HG02623 (cell line): ENCODE results near the gene ZPBP.
"Not testable (repeated sequence)": the region's sequence is repeated elsewhere in the genome, so short reads cannot be mapped to it uniquely, and the experiment has no call there.

Experiments used
- ATAC-seq: cut with Tn5 transposase; IDR thresholded peaks from one replicate; pipeline ENCODE4 v1.9.1; 2021; ENCODE audit warnings: moderate library complexity; ENCODE audit not compliant: unreplicated experiment

The ZPBP gene

GRCh38 chr7:50041165-50041564 lies 51.9 kb downstream of the ZPBP start:
- not testable (repeated sequence) for ATAC-seq

GRCh38 chr7:50037086-50037485 lies 56.0 kb downstream of the ZPBP start:
- no peak for ATAC-seq

- ATAC-seq = no peak
These were observed 70.1 kb downstream of the ZPBP start for GRCh38 chr7:50022991-50023390.

GRCh38 chr7:50022451-50022850 lies 70.6 kb downstream of the ZPBP start:
- ATAC-seq = no peak

- ATAC-seq = no peak
These were observed 97.4 kb downstream of the ZPBP start for GRCh38 chr7:49995681-49996080.

- ATAC-seq = no peak
These were observed 106.9 kb downstream of the ZPBP start for GRCh38 chr7:49986191-49986590.

GRCh38 chr7:49980465-49980864 lies 112.6 kb downstream of the ZPBP start:
- no peak for ATAC-seq

- ATAC-seq = no peak
These were observed 116.8 kb downstream of the ZPBP start for GRCh38 chr7:49976238-49976637.

- no peak for ATAC-seq
These were observed 119.0 kb downstream of the ZPBP start for GRCh38 chr7:49974035-49974434.

- ATAC-seq = no peak
These were observed 155.4 kb downstream of the ZPBP start for GRCh38 chr7:49937608-49938007.

GRCh38 chr7:49931627-49932026 lies 161.4 kb downstream of the ZPBP start:
- no peak for ATAC-seq

- no peak for ATAC-seq
These were observed 164.3 kb downstream of the ZPBP start for GRCh38 chr7:49928787-49929186.

- no peak for ATAC-seq
These were observed 165.4 kb downstream of the ZPBP start for GRCh38 chr7:49927631-49928030.

GRCh38 chr7:49926720-49927119 lies 166.3 kb downstream of the ZPBP start:
- ATAC-seq = no peak

GRCh38 chr7:49911909-49912308 lies 181.1 kb downstream of the ZPBP start:
- no peak for ATAC-seq

GRCh38 chr7:49894543-49894942 lies 198.5 kb downstream of the ZPBP start:
- ATAC-seq = no peak

GRCh38 chr7:49893131-49893530 lies 199.9 kb downstream of the ZPBP start:
- no peak for ATAC-seq

- no peak for ATAC-seq
These were observed 200.6 kb downstream of the ZPBP start for GRCh38 chr7:49892481-49892880.
